Thoracic aorta (tissue), 2 donors: ENCODE results near the gene CTSW. TPM values are rescaled to one million over a fixed set of nuclear protein-coding genes. Genes with fewer than 3 reads are reported as not detected.

Experiments used
- ATAC-seq: fragments of 150-250 bp; one replicate; pipeline ENCODE4 v1.8.0; 2017; ENCODE audit warnings: low read depth; ENCODE audit not compliant: insufficient number of reproducible peaks, low FRiP score
- DNase-seq: peaks from one replicate; pipeline ENCODE4 v3.0.0-alpha.2; 2020; ENCODE audit warnings: low spot score
- H3K27ac ChIP-seq, 2 donors: fragments of 200-600 bp; sonication (generic); 1 replicate in 1 of 2; 2 replicates in 1 of 2; pipeline ENCODE4 v1.5.1; 2016; ENCODE audit warnings: mild to moderate bottlenecking in 2 of 2, moderate library complexity in 2 of 2
- H3K27me3 ChIP-seq: fragments of 200-600 bp; sonication (generic); replicated peaks from 2 replicates; pipeline ENCODE4 v1.6.0; 2016; ENCODE audit warnings: mild to moderate bottlenecking; ENCODE audit not compliant: insufficient read depth
- H3K36me3 ChIP-seq: fragments of 200-600 bp; sonication (generic); one replicate; pipeline ENCODE4 v1.5.1; 2016
- H3K4me1 ChIP-seq, 2 donors: fragments of 200-600 bp; sonication (generic); 1 replicate in 1 of 2; 2 replicates in 1 of 2; pipeline versions ENCODE4 v1.5.1 to v1.6.0; 2016; ENCODE audit warnings: low read depth in 2 of 2, mild to moderate bottlenecking in 1 of 2; ENCODE audit not compliant: control insufficient read depth in 1 of 2
- H3K4me3 ChIP-seq: fragments of 200-600 bp; sonication (generic); 2 replicates; pipeline ENCODE4 v1.5.1; 2016; ENCODE audit warnings: mild to moderate bottlenecking
- H3K9me3 ChIP-seq: fragments of 200-600 bp; sonication (generic); 2 replicates; pipeline ENCODE4 v1.5.1; 2016
- total RNA-seq, 2 donors: library from RNA; depleted of rRNA; stranded (reverse); fragments of >200 nt; gene quantifications; one replicate each; pipeline versions ENCODE4 v1.1.0 to v1.2.3, GENCODE V29; 2016
- TF ChIP-seq, protein P1 (sequence below): fragments of 200-600 bp; sonication (generic); IDR thresholded peaks from one replicate; pipeline ENCODE4 v1.5.1; 2019; ENCODE audit warnings: antibody characterized with exemption

CTSW gene
- total RNA-seq, 2 donors from 2014 or later: 1.6 to 13.7 TPM

DNA sequence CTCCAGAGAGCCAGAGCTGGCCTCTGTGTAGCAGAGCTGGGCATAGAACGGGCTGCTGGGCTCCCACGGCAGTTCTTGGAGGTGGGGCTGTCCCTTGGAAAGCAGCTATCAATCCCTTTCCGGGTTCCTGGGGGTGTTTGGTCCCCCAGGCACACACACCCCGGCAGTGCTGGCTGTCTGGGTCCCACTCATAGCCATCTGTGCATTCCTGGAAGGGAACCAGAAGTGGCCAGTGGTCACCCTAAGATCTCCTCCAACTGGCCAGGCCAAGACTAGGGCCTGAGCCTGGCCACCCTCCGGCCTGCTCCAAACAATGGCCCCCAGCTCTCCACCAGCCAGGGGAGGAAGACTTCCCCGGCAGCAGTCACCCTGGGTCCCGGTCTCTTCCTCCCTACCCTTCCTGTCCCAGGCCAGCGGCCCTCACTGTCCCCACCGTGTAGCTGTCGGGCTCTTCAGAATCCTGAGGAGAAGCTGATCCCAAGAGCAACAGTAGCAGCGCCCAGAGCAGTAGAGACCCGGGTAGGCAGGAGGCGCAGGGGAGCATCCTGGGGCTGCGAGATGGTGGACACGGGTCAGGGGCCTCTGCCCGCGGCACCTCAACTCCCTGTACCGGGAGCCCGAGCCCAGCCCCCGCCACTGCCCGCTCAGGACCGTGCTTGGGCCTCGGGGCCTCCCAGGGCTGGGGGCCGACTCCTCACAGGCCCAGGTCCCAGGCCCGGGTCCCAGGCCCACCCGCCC, 7.7 kb upstream of the CTSW start:
- TF ChIP-seq, protein P1, sequence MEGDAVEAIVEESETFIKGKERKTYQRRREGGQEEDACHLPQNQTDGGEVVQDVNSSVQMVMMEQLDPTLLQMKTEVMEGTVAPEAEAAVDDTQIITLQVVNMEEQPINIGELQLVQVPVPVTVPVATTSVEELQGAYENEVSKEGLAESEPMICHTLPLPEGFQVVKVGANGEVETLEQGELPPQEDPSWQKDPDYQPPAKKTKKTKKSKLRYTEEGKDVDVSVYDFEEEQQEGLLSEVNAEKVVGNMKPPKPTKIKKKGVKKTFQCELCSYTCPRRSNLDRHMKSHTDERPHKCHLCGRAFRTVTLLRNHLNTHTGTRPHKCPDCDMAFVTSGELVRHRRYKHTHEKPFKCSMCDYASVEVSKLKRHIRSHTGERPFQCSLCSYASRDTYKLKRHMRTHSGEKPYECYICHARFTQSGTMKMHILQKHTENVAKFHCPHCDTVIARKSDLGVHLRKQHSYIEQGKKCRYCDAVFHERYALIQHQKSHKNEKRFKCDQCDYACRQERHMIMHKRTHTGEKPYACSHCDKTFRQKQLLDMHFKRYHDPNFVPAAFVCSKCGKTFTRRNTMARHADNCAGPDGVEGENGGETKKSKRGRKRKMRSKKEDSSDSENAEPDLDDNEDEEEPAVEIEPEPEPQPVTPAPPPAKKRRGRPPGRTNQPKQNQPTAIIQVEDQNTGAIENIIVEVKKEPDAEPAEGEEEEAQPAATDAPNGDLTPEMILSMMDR: no peak
- no peak for ATAC-seq
- no peak for DNase-seq

DNA sequence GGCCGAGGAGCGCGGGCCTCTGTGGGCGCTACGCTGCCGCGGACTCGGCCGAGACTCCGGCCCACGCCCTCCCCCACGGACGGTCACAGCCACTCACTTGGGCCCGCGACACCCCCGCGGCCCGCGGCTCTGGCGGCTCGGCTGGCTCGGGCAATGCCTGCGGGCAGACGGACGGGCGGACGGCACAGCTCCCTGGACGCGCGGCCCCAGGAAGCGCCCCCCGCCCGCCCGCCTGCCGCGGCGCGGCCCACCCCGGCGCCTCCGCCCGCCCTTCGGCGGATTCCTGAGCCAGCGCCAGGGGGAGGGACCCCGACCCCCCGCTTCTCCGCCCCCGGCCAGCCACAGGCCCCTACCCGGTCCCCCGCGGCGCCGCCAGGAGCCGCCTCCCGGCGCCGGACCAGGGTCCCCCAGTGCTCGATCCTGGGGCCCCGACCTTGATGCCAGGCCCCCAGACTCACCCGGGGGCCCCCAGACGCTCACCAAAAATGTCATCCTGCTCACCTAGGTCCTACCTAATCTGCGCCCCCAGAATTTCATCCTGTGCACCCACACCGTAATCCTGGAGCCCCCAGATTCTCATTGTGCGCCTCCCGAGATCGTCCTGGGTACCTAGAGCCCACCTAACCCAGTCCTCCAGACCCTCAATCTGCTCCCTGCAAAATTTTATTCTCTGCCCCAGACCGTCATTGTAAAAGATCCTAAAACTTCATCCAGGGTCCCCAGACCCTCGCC, 6.9 kb upstream of the CTSW start, which contains the start of gene EFEMP2:
TSS of gene EFEMP2 (minus strand) at position 215 of the 732 bp plus-strand sequence. CDS start 446 bp downstream, outside the sequence.
- H3K27ac ChIP-seq: peak within 1 kb of the TSS; percentile 93 to 97
- DNase-seq: no peak
- H3K27me3 ChIP-seq: no peaks in the 10 kb centered on the region
- peak; percentile 13 for ATAC-seq
- peaks cover 12% of the 10 kb centered on the region for H3K36me3 ChIP-seq
- H3K4me3 ChIP-seq: peak within 1 kb of the TSS; percentile 90
- H3K9me3 ChIP-seq: no peaks in the 10 kb centered on the region
- H3K4me1 ChIP-seq: peaks cover 5 to 29% of the 10 kb centered on the region in 2 donors
- TF ChIP-seq, protein P1: no peak

More for the DNA sequence above, 7.7 kb upstream of the CTSW start:
- Histone ChIP-seq H3K27ac (peak overlapping the region; percentile 93 to 97), H3K4me1 (peaks cover 5 to 34% of the 10 kb centered on the region in 2 donors), H3K36me3 (peaks cover 18% of the 10 kb centered on the region), H3K27me3 (no peaks in the 10 kb centered on the region), H3K9me3 (no peaks in the 10 kb centered on the region), H3K4me3 (peak overlapping the region; percentile 90)

DNA sequence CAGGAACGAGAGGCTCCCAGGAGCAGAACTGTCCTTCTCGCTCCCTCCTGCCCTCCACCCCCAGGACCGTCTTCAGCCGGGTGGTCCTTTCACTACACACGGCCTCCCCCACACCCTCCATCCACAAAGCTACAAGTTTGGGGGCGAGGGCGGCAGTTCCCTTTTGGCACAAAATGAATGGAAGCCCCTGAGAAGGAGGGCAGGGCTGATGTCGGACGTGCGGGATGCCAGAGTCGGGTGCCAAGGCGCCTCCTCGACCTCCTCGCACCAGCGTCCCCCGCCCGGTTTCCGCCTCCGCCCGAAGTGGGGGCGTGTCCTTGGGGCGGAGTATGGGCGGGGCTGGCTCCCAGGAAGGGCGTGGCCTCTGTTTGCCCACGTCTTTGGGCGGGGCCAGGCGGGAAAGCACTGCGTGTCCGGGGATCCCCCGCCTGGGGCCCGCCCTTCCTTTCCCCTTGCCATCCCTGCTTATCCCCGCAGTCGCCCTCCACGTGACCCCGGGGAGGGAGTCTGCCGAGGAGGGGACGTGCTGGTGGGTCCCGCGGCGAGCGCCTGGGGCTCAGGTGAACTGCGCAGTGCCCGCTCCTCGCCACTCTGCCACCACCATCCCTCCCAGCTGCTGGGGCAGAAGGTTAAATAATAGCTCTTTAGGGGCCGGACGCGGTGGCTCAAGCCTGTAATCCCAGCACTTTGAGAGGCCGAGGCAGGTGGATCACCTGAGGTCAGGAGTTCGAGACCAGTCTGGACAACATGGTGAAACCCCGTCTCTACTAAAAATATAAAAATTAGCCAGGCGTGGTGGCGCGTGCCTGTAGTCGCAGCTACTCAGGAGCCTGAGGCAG, 6.1 kb upstream of the CTSW start:
- H3K27me3 ChIP-seq: no peaks in the 10 kb centered on the region
- TF ChIP-seq, protein P1: no peak
- H3K4me3 ChIP-seq: peak overlapping the region; percentile 90
- peaks cover 5 to 29% of the 10 kb centered on the region in 2 donors for H3K4me1 ChIP-seq
- ATAC-seq (peak; percentile 78), DNase-seq (peak; percentile 89)
- peak overlapping the region; percentile 93 to 97 for H3K27ac ChIP-seq
- no peaks in the 10 kb centered on the region for H3K9me3 ChIP-seq
- peaks cover 6% of the 10 kb centered on the region for H3K36me3 ChIP-seq

DNA sequence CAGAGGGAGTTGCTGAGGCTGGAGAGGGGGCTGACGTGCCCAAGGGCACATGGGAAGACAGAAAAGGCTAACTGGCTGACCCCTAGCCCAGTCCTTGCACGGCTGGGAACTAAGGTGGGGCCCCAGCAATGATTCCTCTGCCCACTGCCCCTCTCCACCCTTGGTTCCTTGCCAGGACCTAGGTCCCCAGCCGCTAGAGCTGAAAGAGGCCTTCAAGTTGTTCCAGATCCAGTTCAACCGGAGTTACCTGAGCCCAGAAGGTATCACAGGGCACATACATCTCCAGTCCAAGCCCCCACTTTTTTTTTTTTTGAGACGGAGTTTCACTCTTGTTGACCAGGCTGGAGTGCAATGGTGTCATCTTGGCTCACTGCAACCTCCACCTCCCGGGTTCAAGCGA, 390 bp downstream of the CTSW start:
- Histone ChIP-seq H3K27ac (no peak overlapping the region), H3K4me3 (no peak overlapping the region), H3K36me3 (peaks cover 16% of the 10 kb centered on the region), H3K4me1 (no peaks in the 10 kb centered on the region), H3K9me3 (no peaks in the 10 kb centered on the region), H3K27me3 (no peaks in the 10 kb centered on the region)
- DNase-seq (no peak), ATAC-seq (no peak)
- TF ChIP-seq, protein P1: no peak
